NCI-H1436 treated with DMSO at 0.1 percent for 48 hours (cell line): ENCODE results near the gene CNNM2.

ENCODE experiments used
- DNase-seq: peaks from one replicate; lab custom pipeline; 2025; lab: John Stamatoyannopoulos, UW

Gene CNNM2

DNA sequence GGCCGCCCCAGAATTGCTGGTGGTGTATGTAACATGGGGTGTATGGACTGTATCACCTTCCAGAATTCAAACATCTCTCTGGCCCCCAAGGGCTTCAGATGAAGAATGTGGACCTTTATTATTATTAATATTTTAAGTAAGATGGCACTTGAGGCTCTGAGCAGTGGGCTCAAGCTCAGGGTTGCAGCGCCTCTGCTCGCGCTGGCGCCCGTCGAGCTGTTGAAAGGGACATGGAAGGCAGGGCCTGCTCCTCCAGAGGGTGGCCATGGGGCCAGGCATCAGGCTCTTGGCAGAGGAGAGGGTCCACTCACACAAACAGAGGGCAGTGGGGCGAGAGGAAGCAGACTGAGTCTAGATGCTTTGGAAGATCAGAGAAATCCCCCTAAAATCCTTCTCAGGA, 154.8 kb downstream of the CNNM2 start:
- DNase-seq, result no peak

DNA sequence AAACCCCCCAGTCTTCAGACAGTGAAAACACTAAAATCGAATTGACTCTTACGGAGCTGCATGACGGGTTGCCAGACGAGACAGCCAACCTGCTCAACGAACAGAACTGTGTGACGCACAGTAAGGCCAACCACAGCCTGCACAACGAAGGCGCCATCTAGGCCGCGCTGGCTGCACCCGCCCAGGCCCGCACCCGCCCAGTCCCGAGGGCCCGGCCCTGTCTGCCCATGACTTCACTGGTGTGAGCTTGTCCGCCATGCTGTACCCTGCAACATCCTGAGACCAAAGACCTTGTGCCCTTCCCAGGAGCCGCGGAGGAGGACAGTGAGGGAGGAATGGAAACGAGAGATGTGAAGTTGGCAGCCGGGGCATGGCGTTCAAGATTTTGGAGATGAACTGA, 158.9 kb downstream of the CNNM2 start:
- DNase-seq, result no peak

DNA sequence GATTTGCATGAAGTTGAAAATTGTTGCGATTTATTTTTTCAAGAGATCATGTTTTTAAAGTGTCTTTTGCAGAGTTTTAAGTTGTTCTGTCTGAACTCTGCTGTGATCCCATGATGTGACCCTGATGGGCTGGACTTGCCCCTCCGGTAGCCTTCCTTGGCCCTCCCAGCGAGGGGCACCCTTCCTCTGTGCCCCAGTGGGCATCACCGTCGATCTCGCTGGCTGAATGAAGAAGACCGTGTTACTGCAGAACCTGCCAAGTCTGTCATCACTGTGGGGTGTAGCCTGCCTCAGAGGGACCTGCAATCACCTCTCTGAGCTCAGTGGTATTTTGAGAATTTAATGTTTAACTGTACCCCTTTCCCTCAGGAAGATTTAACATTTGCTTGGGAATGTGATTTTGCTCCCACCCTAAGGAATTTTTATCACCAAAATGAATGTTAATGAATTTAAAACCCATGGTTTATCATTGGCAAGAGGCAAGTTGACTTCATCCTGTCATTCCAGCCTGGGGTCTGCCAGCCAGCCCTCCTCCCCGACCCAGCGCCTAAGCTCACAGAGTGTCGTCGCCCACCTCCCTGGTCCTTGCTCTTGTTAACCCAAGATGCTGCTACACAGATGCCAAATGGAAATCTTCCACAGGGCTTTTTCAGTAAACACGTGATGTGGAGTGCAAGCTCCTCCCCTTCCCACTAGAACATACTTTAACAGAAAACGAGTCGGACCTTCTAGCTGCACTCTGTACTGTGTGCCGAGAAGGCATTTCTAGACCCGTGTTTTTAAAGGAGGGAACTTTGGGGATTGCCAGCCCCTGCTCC, 159.6 kb downstream of the CNNM2 start:
- DNase-seq, result no peak

DNA sequence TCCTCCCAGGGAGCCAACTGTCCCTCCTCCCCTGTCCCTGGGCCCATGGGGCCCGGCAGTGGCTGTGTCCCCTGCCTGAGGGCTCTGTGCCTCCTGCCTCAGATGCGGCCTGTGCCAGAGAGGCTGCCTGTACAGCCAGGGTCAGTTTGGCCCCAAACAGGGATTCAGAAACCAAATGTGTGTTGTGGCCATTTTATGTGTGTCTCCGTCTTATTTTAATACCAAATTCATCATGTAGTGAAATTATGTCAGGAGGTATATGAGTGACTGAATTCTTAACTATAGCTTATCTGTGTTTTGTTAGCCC, 160.2 kb downstream of the CNNM2 start:
- DNase-seq, result no peak

DNA sequence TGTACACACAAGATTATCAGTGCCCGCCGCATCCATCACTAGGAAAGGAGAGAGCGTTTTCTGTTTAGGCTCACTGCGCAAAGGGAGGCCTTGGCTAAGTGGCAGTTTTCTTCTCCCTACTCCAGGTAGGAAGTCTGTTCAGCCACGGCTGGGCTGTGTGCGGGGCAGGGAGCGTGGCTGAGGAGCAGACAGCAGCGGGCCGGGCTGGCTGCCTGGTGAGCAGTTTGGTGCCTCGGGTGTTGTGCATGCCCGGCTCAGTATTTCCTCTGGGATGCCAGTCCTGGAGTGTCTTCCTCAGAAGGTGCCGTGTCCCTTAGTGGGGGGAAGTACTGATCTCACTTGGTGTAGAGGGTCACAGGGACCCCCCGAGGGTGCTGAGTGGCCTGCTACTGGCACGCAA, 160.6 kb downstream of the CNNM2 start:
- no peak for DNase-seq

DNA sequence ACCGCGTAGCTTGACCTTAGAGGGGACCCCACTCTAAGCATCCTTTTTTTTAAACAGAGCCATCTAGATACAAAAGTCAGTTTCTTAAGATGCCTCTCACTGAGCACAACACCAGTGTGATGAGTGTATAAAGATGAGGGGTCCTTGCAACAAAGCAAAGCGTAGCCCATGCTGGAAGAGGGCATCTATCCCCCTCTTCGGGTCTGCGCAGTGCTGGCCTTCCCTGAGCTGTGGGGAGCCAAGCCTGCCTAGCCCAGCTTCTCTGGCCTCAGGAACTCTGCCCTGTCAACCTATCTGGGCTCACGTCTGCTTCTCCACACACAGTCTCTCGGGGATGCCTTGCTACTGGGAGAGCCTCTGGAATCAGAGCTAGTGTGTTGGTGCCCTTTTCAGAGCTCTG, 161.0 kb downstream of the CNNM2 start:
- no peak for DNase-seq

DNA sequence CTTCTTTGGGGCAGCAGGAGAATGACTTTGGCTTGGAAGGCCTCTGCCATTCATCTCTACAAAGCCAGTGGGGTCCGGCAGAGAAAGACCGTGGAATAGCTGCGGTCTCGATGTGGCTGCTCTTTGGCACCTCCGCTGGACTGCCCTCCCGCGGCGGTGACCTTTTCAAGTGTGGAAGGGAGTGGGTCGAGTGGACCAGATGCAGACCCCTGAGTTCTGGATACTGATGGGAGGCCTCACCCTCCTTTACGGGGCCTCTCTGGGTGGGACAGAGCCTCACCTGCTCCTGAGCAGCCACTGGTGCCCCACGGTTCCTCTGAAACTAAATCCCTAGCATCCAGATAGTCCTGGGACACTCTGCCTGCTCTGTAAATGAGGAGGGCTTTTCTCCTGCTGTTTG, 161.9 kb downstream of the CNNM2 start:
- DNase-seq, result no peak

DNA sequence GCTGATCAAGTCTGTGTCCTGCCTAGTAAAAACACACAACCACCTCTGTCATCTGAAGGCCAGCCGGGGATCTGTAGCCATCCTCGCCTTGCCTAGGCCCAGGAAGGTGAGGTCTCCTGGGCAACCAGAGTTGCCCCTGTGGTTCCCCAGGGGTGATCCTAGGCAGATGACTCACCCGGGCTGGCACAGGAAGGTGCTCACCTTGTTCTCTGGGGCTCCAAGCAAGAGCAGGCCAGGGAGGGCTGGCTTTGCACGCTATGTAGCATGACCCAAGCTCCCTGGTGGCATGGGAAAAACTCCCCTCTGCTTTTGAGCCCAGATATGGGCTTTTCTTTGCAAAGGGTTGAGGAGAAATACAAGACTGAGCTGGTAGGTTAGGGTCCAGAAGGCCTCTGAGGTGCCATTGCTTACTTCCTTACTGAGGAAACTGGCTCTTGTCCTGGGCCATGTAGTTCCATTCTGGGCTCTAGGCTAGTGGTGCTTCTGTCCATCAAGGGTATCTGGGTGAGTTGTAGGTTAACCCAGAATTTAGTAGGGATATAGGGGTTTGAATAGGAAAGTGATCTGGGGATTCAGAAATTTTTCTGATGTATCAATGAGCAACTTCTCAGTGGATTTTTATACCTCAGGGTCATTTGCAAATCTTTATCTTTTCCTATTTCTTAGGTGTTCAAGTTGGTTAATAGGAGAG, 162.9 kb downstream of the CNNM2 start:
- DNase-seq, result no peak

DNA sequence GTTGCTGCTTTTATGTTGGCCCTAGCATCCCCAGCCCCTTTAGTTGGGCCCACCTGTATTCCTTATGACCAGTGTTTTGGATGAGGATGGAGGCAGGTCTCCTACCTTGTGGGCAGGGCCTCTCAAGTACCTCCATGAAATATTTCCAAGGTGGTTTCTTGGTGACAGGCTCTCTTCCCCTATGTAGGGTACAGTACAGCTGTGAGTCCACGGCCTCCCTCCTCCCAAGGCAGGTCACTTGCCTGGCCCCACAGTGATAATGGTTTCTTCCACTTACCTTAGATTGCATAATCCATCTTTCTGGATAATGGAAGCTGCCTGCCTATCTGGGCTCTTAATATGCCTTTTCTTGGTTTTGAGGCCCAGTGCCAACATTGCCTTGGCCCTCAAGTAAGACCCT, 164.6 kb downstream of the CNNM2 start:
- DNase-seq, result no peak

DNA sequence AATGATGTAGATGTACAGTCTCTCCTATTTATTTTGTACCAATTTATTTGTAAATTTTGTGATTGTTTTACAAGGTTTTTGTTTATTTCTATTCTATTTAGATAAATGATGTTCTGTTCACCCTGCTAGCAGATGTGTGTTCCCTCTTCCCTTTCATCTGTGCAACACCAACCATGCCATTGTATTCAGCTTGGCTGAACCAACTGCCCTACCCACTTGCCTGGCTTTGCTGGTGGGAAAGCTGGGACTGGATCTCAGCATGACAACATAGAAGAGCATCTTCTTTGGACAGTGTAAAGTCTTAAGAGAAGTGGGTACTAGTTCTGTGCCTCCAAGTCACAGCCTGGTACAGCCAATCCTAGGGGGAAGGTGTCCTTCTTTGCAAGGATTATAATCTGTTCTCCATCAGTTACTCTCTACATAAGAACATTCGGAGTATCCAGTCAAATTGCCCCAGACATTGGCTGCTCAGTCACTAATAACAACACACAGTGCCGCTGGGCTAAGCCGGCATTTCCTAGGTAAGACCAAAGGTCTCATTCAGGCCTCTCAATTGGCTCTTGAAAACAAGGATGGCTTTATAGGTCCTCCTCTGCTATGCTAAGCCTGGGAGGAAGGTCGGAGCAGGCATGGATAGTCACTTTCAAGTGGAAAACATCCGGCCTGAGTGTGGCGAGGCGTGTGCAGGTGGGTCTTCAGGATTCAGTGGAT, 165.3 kb downstream of the CNNM2 start:
- DNase-seq, result no peak

DNA sequence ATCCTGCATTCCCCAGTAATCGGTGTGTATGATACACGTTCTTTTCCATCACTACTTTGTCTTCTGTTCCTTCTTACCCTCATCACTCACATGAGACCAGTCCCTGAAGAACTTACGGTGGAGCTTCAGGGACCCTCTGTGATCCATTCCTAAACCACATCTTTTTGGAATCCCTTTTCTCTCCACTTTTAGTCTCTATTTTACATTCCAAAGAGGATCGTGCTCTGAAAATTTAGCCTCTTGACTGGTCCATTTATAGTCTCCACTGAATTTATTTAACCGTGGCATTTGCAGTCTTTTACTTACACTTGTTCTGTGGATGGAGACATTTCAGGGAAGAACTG, 165.9 kb downstream of the CNNM2 start:
- DNase-seq, result no peak

DNA sequence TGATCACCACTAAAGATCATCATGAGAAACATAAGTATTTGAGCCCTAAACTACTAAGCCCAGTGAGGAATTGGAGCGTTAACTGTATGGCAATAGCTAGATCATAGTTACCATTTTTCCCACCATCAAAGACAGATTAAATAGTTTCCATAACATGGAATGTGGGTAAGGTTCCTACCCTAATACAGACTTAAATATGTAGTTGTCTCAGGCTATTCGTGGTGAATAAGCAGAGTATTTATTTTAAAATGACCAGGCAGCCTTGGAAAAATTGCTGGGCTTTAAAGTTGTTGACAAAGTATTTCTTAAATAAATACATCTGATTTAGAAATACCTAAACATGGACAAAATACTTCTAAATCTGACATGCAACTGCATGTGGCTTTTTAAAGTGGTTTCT, 168.2 kb downstream of the CNNM2 start:
- DNase-seq, result no peak

DNA sequence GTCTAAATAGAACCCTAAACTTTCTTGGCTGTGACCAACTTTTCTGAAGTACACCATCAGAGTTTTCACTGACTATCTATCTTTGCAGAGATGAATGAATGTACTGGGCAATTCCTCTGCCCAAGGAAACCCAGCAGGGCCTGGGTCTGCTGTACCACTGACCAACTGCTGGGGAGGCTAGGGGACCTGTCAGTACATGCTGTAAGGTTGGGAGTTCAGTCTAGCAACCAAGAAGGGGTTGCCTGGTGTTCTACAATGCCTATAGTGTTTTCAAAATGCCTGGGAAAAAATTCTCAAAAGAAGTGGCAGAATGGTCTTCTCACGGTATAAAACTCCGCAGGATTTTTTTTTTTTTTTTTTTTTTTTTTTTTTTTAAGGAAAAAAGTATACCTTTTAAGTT, 168.7 kb downstream of the CNNM2 start:
- no peak for DNase-seq

DNA sequence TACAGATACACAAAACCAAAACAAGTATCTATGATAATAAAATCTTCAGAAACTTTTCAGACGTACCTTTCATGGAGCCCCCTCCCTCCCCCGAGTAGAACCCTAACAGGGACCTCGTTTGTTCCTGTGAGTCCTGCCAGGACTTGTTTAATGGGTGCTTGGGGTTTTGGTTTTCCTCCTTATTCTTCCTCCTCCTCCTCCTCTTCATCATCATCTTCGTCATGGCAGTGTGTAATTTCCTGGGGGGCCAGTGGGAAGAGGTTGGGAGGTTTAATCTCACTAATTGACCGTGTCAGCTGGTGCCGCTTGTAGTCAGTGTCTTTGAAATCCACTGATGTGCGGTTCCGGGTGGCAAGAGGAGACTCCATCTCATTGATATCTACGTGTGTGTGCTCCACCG, 171.4 kb downstream of the CNNM2 start:
- no peak for DNase-seq

DNA sequence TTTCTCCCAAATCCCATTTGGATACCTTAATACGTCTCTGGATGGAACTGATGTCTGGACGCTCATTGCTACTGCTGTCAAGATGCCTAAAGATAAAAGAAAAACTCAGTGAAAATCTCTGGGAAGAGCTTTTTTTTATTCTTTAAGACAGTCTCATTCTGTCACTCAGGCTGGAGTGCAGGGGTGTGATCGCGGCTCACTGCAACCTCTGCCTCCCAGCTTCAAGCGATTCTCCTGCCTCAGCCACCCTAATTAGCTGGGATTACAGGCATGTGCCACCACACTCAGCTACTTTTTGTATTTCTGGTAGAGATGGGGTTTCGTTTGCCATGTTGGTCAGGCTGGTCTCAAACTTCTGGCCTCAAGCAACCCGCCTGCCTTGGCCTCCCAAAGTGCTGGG, 172.8 kb downstream of the CNNM2 start:
- DNase-seq, result no peak

DNA sequence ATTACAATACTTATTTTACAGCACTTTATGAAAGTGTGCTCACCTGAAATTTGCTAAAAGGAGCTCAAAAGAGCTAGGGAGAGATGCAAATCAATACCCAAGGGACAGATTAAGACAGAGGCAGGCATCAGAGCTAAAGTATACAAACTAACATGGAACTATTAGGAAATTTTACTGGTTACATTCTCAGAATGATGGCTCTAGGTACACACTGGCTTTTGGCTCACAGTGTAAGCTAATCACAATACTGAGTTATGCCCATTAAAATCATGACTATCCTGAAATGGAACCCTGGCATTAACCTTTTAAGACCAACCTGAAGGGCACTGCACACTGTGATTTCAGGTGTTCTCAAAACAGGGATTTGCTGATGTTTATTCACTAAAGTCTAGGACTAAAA, 176.9 kb downstream of the CNNM2 start:
- no peak for DNase-seq

DNA sequence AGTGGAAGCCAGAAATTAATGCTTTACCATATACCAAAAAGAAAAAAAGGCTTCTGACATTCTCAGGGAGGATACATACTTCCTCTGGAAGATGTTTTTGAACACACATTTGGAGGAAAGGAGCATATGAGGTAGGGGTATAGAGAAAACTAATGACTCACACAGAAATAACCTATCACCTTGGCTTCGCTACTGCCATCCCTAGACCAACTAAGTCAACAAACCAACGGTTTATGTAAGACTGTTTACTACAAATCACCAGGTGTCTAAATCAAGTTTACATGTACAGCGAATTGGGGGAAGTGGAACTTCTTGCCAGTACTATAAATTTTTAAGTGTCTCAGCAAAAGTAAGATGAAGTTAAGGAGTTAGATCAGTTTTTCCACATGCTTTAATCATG, 178.0 kb downstream of the CNNM2 start:
- no peak for DNase-seq

DNA sequence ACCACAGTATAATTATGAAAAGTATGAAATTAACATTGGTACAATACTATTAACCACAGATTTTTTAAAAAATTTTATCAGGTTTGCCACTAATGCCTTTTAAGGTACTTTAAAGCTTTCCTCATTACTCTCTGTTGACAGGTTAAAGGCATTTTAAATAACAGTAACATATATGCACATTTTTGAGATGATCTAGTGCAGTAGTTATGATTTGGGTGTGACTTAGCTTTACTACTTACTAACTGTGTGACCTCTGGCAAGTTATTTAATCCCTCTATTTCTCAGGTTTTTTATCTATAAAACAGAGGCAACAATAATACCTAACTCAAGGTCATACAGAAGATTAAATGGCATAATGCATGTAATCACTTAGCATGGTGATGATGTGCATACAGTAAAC, 180.1 kb downstream of the CNNM2 start:
- no peak for DNase-seq

DNA sequence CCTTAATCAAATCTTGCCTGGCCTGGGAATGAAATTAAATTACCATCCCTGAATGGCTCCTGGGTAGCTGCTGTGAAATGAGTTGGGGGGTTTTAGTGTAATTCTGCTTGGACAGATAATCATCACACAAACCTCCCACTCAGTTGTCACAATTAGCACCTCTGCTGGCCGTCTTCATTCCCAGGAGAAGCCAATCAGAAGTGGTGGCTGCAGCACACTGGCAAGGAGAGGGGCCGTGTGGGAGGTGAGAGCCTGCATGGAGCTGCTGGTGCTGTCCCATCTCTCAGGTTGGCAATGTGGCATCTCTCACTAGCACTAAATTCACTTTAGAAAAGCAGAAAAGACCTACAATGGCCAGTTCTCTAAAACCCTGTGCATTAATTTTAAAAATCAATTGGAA, 182.5 kb downstream of the CNNM2 start:
- DNase-seq, result no peak

DNA sequence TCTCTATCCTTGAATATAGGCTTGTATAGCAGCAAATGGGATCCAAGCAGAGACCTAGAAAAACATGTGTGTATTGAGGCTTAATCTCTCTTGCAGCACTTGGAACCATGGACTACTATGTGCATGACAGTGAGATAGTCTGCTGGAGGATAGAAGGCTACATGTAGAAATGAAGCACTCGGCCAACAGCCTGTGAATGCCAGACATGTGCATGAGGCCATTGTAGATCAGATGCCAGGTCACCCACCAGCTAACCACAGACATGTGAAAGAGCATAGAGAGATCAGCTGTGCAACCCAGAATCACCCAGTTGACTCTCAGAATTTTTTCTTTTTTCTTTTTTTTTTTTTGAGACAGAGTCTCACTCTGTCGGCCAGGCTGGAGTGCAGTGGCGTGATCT, 184.1 kb downstream of the CNNM2 start:
- no peak for DNase-seq

DNA sequence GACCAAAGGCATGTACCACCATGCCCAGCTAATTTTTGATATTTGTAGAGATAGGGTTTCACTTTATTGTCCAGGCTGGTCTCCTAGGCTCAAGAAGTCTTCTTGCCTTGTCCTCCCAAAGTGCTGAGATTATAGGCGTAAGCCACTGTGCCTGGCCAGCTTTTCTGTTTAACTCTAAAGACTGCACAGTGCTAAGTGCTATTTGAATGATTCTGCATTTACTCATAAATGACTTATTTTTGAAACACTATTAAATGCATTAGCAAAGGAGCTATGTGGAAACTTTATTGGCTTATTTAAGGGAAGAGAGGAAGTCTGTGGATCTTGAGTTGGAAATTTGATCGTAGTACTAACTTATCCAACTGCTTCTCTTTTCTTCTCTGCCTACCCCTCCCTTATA, 185.9 kb downstream of the CNNM2 start:
- DNase-seq, result no peak

DNA sequence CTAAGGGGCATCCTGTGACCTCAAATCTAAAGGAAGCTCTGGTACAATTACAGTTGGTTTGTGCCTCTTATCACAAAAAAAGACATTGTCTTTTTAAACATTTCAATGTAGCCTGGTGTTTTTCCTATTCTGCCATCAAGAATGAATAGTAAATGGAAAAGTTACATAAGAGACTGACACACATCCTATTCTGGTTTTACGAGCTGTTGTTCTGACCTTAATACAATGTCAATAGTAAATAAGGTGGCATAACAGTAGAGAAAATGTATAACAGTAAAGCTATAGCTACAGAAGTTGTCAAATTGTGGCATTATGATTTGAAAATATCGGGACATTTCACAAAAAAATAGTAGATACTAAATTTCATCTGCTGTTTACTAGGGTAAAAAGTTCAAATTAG, 186.6 kb downstream of the CNNM2 start:
- DNase-seq, result no peak

DNA sequence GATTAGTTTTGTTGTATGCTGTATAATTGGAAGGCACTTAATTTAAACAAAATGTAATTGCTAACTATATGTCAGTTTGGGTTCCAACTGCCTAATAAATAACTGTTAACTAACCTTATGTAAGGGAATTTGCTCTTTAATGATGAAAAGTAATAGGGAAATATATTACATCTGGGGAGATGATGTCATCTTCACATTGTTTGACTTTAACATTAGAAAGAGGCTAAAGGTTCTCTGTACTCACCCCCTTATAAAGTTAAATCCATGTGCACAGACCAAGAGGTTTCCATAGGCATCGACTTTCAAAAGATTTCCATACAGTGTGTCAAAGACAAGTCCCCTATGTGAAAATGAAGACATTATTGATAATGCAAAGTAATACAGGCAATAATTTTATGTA, 187.4 kb downstream of the CNNM2 start:
- no peak for DNase-seq

DNA sequence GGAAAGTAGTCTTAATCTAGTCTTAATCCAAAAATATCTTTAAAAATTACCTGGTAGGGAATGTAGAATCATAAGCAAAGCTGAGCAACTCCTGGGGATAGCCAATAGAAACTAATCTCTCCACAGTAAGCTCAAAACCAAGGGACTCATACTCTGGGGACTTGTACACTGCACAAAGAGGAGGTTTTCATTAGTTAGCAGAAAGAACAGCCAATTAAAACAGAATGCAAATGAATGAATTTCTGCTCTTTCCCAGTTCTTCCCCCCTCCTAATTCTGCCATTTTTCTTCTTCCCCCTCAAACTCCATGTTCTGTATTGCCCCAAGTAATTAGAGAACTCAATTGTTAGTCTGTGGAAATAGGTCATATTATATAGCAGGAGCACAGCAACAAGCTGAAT, 188.4 kb downstream of the CNNM2 start:
- no peak for DNase-seq
